NCI-H2227 (cell line): Measurements from ENCODE around the gene UBALD1.

Source experiments
- DNase-seq: peaks from one replicate; lab custom pipeline; 2025; ENCODE audit not compliant: unreplicated experiment; lab: John Stamatoyannopoulos, UW

Gene UBALD1

DNA sequence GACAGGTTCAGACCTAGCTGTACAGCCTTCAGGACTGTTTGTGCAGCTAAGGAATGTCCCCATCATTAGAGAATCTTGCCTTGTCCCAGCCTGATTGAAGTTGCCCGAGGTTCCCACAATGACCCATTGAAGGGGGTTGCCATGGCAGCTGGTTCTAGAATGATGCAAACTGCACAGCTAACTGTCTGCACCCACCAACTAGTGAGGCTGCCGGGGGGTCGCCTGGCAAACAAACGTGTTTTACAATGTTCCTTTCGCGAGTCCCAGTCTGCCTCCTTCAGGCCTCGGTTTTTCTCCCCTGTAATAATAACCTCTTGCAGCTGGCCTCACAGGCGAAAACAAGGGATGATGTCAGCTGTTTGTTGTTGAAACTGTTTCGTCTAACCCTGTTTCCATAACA, 53.1 kb downstream of the UBALD1 start:
- peak; percentile 43 for DNase-seq
